ENCODE measurements around the gene ATG101. TPM values are rescaled to one million over a fixed set of nuclear protein-coding genes. Genes with fewer than 3 reads are reported as not detected.
A peak's percentile ranks its signal among the peaks of the same experiment; 100 is the strongest.

The ATG101 gene
- total and polyA plus RNA-seq, 2 donors (not counting 1 experiment from before 2014, with no cell fraction given), result 19.4 to 50.3 TPM

DNA sequence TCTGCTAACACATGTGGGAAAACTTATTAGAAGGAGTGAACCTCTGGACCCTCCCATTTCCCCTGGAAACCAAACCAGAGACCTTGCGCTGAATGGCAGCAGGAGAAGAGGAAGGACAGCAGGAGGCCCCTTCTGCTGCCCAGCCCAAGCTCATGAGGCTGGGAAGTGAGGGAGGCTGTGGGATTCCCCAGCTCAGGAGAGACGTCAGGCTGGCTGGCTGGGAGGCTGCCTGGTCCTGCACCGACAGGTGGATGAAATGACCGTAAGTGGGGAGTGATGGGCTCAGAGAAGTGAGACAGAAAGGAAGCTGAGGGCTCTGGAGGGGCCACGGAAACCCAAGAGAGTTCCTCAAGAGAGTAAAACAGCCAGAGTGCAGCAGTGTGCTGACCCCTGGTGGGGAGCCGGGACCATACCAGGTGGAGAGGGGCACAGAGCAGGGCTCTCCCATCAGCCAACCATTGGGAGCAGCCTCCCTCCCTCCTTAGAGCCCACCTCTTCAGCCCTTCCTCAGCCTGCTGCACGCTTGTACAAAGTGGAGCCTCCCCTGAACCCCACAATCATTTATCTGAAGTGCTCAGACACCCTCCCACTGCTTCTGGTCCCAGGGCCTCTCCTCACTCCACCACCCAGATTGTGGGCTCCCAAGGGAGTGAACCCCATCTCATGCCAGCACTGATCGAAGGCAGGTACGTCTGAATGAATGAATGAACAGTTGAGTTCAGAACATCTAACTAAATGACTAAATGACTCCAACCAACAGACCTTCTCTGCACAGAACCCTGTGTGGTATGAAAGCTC is 49.0 kb upstream of the ATG101 start:
- CTCF ChIA-PET, result interaction anchor here (0.7 to 32.6 kb wide), 14 partner anchors 9 to 107 kb away, joined by 3 to 1315 read pairs (median 4); partner anchors contain the start of genes ATG101, NR4A1, SMIM41 and TAMALIN
- ATAC-seq (ENCODE audit: low read depth) (peak; percentile 53), DNase-seq (peak; percentile 86)
- Histone ChIP-seq H3K4me2 (replicated peaks; ENCODE audit: low read depth, low read length, poor library complexity, severe bottlenecking) (peak overlapping the region; percentile 61), H3K4me3 (ENCODE audit: control extremely low read depth in 1 of 5, extremely low read depth in 1 of 5, insufficient read depth in 1 of 5, low read depth in 2 of 5, low read length in 4 of 5) (no peak overlapping the region), H3K9me3 (ENCODE audit: control extremely low read depth in 1 of 3, control insufficient read depth in 2 of 3, insufficient read depth in 1 of 3, low read length in 2 of 3) (no peaks in the 10 kb centered on the region), H3K4me1 (ENCODE audit: control insufficient read depth in 2 of 2, insufficient read depth in 2 of 2, low read length in 2 of 2) (peaks cover 31 to 49% of the 10 kb centered on the region in 2 donors), H3K27me3 (replicated peaks in 1 of 4; ENCODE audit: control extremely low read depth in 1 of 4, control insufficient read depth in 3 of 4, insufficient read depth in 4 of 4, low read length in 3 of 4) (no peaks in the 10 kb centered on the region), H3K9ac (ENCODE audit: low read length) (no peak overlapping the region), H4K20me1 (ENCODE audit: control insufficient read depth, insufficient read depth, low read length, poor library complexity, severe bottlenecking) (no peaks in the 10 kb centered on the region), H3K36me3 (replicated peaks in 1 of 2; ENCODE audit: control extremely low read depth in 1 of 2, control insufficient read depth in 1 of 2, extremely low read depth in 1 of 2, insufficient read depth in 2 of 2, low read length in 1 of 2) (no peaks in the 10 kb centered on the region), H2AFZ (ENCODE audit: insufficient read depth, low read depth, low read length, poor library complexity, severe bottlenecking) (no peak overlapping the region), H3K79me2 (ENCODE audit: control insufficient read depth, insufficient read depth, low read length) (no peaks in the 10 kb centered on the region), H3K27ac (ENCODE audit: low read length in 2 of 2) (no peak overlapping the region)
- WGBS (ENCODE audit: insufficient coverage), result 2% methylated on average over 7 of the region's 9 CpGs
- intact Hi-C loops (cut with micrococcal nuclease), result loop anchor here (1.0 kb wide), 2 partner anchors 16 to 27 kb away; no protein-coding TSS in a partner anchor
- Mint-ChIP-seq H3K4me1 (peaks cover 53% of the 10 kb centered on the region), H3K9me3 (ENCODE audit: insufficient read depth) (no peaks in the 10 kb centered on the region), H3K4me3 (peak overlapping the region; percentile 47), H3K27ac (peak overlapping the region; percentile 73), H3K27me3 (no peaks in the 10 kb centered on the region)
- POLR2A ChIA-PET, result interaction anchor here (0.5 to 4.8 kb wide), 5 partner anchors 11 to 43 kb away, joined by 5 to 28 read pairs (median 7); partner anchors contain the start of gene TAMALIN
- TF ChIP-seq, protein P1, sequence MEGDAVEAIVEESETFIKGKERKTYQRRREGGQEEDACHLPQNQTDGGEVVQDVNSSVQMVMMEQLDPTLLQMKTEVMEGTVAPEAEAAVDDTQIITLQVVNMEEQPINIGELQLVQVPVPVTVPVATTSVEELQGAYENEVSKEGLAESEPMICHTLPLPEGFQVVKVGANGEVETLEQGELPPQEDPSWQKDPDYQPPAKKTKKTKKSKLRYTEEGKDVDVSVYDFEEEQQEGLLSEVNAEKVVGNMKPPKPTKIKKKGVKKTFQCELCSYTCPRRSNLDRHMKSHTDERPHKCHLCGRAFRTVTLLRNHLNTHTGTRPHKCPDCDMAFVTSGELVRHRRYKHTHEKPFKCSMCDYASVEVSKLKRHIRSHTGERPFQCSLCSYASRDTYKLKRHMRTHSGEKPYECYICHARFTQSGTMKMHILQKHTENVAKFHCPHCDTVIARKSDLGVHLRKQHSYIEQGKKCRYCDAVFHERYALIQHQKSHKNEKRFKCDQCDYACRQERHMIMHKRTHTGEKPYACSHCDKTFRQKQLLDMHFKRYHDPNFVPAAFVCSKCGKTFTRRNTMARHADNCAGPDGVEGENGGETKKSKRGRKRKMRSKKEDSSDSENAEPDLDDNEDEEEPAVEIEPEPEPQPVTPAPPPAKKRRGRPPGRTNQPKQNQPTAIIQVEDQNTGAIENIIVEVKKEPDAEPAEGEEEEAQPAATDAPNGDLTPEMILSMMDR (IDR thresholded peaks at IDR 0.05), result peak; percentile 77
- no peak for TF ChIP-seq EZH2 (IDR thresholded peaks at IDR 0.05; ENCODE audit: borderline replicate concordance, insufficient read depth, low read depth, low read length, poor library complexity, severe bottlenecking)
